IMR-90 (cell line): ENCODE data around the gene MSRB1.

Source experiments
- CEBPB ChIP-seq: IDR thresholded peaks from 2 replicates; pipeline ENCODE4 v1.6.1; 2012; ENCODE audit warnings: low read depth, low read length, improper control_type of control experiment
- CHD1 ChIP-seq: IDR thresholded peaks from 2 replicates; pipeline ENCODE4 v1.6.1; 2012; ENCODE audit warnings: low read depth, low read length, improper control_type of control experiment
- MAFK ChIP-seq: IDR thresholded peaks from 2 replicates; pipeline ENCODE4 v1.6.1; 2012; ENCODE audit warnings: low read depth, low read length, improper control_type of control experiment
- MAZ ChIP-seq: IDR thresholded peaks from 2 replicates; pipeline ENCODE4 v1.6.1; 2012; ENCODE audit warnings: low read depth, mild to moderate bottlenecking, low read length, improper control_type of control experiment, moderate library complexity, borderline replicate concordance
- POLR2A ChIP-seq: IDR thresholded peaks from 2 replicates; pipeline ENCODE4 v1.6.1; 2012; ENCODE audit warnings: mild to moderate bottlenecking, low read depth, low read length
- RAD21 ChIP-seq: IDR thresholded peaks from 2 replicates; pipeline ENCODE4 v1.6.1; 2012; ENCODE audit warnings: low read length, improper control_type of control experiment
- RFX5 ChIP-seq: IDR thresholded peaks from 2 replicates; pipeline ENCODE4 v1.8.0; 2012; ENCODE audit warnings: low read depth, mild to moderate bottlenecking, low read length, moderate library complexity
- SMC3 ChIP-seq: fragments of 150-350 bp; IDR thresholded peaks from 2 replicates; pipeline ENCODE4 v1.6.1; 2016; ENCODE audit warnings: low read depth, mild to moderate bottlenecking, antibody characterized with exemption, low read length, moderate library complexity
- TF ChIP-seq, protein P1 (sequence below): conservative IDR thresholded peaks from 2 replicates; pipeline ENCODE4 v1.5.1; 2012; ENCODE audit warnings: mild to moderate bottlenecking, low read depth, low read length, improper control_type of control experiment
- TF ChIP-seq, protein P2 (sequence below): fragments of 150-350 bp; IDR thresholded peaks from 2 replicates; pipeline ENCODE4 v1.6.1; 2017; ENCODE audit warnings: mild to moderate bottlenecking, antibody characterized with exemption, low read length, low read depth
- TF ChIP-seq, protein P3 (sequence below): fragments of 150-350 bp; IDR thresholded peaks from 2 replicates; pipeline ENCODE4 v1.6.1; 2016; ENCODE audit warnings: low read depth, mild to moderate bottlenecking, low read length, moderate library complexity, borderline replicate concordance

DNA sequence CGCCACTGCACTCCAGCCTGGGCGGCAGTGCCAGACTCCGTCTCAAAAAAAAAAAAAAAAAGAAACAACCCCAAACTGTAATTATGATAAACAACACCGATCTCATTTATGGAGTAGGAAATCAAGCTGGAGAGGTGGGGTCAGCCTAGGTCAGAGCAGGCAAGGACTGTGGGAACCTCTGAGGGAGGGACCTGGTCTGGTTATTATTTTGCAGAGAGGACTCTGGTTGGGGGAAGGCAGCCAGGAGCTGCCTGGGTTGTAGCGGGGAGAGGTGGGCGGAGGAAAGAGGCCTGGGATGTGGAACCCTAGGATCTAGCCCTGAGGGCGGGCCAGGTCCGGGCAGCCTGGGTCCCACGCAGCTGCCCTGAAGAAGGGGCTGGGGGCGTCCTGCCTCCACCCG, 13.9 kb downstream of the MSRB1 start:
- TF ChIP-seq, protein P1, sequence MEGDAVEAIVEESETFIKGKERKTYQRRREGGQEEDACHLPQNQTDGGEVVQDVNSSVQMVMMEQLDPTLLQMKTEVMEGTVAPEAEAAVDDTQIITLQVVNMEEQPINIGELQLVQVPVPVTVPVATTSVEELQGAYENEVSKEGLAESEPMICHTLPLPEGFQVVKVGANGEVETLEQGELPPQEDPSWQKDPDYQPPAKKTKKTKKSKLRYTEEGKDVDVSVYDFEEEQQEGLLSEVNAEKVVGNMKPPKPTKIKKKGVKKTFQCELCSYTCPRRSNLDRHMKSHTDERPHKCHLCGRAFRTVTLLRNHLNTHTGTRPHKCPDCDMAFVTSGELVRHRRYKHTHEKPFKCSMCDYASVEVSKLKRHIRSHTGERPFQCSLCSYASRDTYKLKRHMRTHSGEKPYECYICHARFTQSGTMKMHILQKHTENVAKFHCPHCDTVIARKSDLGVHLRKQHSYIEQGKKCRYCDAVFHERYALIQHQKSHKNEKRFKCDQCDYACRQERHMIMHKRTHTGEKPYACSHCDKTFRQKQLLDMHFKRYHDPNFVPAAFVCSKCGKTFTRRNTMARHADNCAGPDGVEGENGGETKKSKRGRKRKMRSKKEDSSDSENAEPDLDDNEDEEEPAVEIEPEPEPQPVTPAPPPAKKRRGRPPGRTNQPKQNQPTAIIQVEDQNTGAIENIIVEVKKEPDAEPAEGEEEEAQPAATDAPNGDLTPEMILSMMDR = no peak
- TF ChIP-seq MAFK (no peak), CEBPB (no peak), RFX5 (no peak), POLR2A (no peak), MAZ (no peak), RAD21 (no peak), CHD1 (no peak), SMC3 (no peak)
- TF ChIP-seq, protein P2, sequence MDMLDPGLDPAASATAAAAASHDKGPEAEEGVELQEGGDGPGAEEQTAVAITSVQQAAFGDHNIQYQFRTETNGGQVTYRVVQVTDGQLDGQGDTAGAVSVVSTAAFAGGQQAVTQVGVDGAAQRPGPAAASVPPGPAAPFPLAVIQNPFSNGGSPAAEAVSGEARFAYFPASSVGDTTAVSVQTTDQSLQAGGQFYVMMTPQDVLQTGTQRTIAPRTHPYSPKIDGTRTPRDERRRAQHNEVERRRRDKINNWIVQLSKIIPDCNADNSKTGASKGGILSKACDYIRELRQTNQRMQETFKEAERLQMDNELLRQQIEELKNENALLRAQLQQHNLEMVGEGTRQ = no peak
- TF ChIP-seq, protein P3, sequence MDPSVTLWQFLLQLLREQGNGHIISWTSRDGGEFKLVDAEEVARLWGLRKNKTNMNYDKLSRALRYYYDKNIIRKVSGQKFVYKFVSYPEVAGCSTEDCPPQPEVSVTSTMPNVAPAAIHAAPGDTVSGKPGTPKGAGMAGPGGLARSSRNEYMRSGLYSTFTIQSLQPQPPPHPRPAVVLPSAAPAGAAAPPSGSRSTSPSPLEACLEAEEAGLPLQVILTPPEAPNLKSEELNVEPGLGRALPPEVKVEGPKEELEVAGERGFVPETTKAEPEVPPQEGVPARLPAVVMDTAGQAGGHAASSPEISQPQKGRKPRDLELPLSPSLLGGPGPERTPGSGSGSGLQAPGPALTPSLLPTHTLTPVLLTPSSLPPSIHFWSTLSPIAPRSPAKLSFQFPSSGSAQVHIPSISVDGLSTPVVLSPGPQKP = no peak
